Frontal cortex (tissue), 4 donors: ENCODE measurements around the gene TPRN. TPM values are rescaled to one million over a fixed set of nuclear protein-coding genes. Genes with fewer than 3 reads are reported as not detected.

Source experiments
- DNase-seq, 2 donors: peaks; one replicate each; pipeline ENCODE4 v3.0.0; 2012; ENCODE audit warnings: low spot score in 2 of 2
- FAIRE-seq: peaks from 2 replicates; lab custom pipeline; 2012; peaks lifted over from hg19 to GRCh38; lab: Jason Lieb, UNC
- total RNA-seq: library from RNA; depleted of rRNA; stranded (reverse); fragments of >200 nt; gene quantifications from one replicate; pipeline ENCODE4 v1.2.3, GENCODE V29; 2014
- donor health status: control.
- donor health status: control.
- donor health status: control.

The TPRN gene
- total RNA-seq, 1 donor from 2014 or later, result 6.1 TPM

GRCh38 chr9:137227853-137228505 lies 27.4 kb upstream of the TPRN start:
- DNase-seq (no peak), FAIRE-seq (no peak)

GRCh38 chr9:137227054-137227852 lies 26.7 kb upstream of the TPRN start, which contains the start of gene RNF224:
RNF224 (plus strand) TSS chr9:137227502; CDS start chr9:137228336, 834 bp downstream.
- FAIRE-seq (no peak), DNase-seq (peak; percentile 81 to 85)

DNA sequence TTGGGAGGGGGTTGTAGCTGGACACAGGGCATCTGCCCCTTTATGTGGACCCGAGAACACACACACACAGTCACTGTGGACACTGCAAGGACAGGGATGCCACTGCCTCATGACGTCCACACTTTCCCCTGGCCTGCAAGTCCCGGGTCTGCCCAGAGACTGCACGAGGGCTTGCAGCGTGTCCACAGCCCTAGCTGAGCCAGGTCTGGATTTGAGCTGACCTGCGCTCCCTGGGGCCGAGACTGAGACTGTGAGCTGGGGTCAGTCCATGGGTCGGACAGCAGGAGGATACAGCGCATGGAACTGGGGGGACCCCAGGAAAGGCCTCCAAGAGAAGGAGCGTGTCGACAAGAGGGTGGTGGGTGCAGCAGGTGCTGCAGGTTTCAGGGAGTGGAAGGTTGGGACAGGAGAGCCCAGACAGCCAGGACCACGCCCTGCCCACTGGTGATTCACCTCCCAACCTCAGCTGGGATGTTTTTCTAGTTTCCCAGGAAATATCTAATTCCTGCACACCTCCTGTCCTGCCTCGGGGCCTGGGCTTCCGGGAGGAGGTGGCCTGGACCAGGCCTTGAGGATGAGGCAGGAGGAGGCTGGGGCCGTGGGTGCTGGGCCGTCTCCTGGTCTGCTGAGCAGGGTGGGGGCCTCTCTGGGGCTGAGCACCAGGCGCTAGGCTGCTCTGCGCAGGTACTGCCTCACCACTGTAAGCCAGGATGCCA lies 26.0 kb upstream of the TPRN start:
- FAIRE-seq, result no peak

DNA sequence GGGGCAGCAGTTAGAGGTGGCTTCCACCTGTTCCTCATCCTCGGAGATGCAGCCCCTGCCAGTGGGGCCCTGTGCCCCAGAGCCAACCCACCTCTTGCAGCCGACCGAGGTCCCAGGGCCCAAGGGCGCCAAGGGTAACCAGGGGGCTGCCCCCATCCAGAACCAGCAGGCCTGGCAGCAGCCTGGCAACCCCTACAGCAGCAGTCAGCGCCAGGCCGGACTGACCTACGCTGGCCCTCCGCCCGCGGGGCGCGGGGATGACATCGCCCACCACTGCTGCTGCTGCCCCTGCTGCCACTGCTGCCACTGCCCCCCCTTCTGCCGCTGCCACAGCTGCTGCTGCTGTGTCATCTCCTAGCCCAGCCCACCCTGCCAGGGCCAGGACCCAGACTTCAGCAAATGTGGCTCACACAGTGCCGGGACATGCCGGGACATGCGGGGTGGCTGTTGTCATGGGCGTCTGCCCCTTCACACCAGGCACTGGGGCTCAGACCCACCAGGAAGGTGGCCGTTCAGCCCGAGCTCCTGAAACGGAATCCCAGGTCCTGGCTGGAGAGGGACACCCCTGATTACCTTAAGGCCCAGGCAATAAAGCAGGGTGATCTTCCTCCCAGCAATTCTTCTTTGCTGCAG lies 25.3 kb upstream of the TPRN start:
- FAIRE-seq, result no peak
- DNase-seq, result no peak

More for the DNA sequence above, 26.0 kb upstream of the TPRN start:
- DNase-seq, result no peak

DNA sequence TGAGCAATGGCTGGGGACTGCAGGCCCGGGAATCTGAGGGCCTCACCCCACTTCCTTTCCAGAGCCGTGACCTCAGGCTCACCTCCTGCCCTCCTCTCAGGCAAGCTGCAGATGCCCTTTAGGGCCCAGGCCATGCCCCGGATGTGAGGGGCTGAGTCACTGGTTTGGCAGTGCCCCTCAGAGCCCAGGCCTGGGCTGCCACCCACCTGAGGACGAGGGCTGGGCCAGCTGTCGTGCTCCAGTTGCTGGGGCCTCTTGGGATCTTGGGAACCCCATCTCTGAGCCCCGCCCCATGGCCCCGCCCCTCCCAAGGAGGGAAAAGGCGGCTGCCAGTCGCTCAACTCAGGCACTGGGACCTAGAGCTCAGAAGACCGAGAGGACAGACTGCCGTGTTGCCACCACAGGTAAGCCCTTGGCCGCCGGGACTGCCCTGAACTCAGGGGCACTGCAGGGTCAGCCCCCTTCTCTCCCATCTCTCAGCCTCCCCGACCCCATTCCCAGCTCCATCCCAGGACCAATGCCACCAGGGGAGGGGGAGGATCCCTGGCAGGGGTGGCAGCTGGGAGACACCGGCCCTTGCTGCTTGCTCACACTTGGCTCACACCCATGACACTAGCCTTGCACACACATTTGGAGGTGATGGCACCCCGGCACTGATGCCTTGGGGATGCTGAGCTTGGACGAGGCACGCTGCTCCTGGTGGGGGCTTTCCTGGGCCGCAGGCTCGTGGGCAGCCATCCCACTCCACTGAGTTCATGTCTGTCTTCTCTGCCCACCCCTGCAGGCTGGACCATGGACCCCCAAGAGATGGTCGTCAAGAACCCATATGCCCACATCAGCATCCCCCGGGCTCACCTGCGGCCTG lies 24.5 kb upstream of the TPRN start, which contains the start of gene CYSRT1:
Gene CYSRT1, plus strand, starts transcription at position 345 of the 865 bp plus-strand sequence. Its CDS starts 448 bp downstream, at position 793.
- FAIRE-seq (no peak), DNase-seq (no peak)

DNA sequence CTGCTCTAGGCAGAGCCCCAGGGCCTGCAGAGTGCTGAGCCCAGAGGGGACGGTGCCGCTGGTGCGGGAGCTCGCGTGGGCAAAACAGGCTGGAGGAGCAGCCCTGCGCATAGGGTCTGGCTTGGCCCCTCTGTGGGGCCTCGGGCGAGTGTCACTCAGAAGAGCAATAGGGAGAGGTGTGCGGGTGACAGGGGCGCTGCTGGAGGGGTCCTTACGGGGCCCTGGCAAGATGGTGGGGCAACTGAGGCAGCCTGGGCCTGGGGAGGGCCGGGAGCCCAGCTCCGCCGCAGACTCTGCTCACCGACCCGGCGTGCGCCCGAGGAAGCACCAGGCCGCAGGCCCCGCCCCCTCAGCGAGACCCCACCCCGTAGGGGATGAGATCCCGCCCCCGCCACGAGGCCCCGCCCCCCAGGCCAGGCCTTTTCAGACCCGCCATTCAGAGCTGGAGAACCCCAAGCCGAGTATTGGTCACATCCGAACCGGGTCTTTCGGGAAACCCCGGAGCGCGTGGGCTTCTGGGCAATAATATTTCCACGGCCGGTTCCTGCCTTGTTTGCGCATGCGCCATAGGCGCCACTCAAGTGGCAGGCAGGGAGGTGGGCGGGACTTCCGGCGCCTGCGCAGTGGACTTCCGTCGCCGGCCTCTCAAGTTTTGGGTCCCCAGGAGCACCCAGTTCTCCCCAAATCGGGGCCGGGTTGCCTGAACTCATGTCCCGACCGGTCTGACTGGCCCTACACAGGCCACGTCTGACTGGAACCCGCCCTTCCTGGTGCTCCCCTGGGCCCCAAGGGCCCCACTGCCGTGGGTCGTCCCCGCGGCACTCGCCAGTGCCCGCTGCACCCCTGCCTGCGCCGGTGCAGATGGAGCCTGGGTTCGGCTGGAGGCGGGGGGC lies 22.8 kb upstream of the TPRN start:
- peak; percentile 23 for FAIRE-seq
- peak; percentile 99 to 100 for DNase-seq

DNA sequence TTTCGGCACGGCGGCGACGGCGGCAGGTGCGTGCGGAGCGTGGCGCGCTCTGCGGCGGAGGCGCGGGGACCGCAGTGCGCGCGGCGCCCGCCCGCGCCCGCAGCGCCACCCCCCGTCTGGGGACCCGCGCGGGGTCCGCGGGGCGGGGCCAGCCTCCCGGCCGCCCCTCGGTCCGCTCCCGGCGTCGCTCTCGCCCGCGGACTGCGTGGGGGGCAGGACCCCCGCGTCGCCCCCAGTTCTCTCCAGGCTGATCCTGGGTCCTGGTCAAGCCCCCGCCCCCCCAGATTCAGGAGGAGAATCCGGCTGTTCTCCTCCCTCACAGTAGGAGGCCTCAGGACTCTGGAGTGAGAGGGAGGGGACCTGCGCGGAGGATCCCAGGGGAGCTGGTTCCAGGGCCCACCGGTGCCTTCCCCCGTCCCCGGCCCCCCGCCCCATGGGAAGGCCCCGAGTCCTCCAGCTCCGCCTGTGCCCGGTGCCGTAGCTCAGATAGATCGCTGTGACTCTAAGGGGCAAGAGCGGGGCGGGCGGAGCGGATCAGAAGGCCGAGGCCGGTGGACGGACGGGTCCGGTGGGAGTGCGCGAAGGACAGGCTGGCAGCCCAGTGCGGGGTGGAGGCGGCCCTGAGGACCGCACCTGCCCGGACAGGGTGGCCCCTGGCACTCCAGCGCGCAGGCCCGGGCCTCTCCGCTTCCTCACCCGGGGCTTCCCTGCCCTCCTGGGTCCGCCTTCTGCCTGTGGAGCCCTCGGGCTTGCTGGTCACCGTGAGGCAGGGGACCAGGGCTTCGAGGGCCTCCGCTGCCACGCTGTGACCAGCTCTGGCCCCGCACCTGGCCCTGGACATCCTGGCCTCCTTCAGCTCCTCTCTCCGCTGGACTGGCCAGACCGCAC lies 21.9 kb upstream of the TPRN start, which contains the start of gene RNF208:
Gene RNF208, minus strand, starts transcription at position 51 of the 888 bp plus-strand sequence. CDS start 1,028 bp downstream, outside the sequence.
- FAIRE-seq, result no peak
- peak in 1 of 2 donors; percentile 67 for DNase-seq

- FAIRE-seq, result no peak
- no peak for DNase-seq
Measured at GRCh38 chr9:137221506-137222111, 21.1 kb upstream of the TPRN start.

DNA sequence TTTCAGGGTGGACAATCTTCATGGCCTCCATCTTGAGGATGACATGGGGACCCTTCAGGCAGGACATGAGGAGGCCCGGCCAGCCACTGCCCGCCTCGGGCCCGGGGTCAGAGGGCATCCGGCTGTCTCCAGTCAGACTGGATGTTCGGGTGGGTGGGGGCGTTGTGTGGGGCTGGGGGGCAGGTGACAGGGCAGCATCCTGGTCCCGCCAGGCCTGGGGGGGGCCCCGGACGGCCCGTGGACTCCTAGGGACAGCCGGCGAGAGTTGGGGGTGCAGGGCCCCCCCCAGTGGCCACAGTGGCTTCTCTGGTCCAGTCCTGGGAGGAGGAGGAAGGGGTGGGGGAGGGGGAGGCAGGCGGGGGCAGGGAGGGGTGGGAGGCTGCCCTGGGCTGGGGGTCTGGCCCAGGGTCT lies 20.6 kb upstream of the TPRN start:
- DNase-seq (no peak), FAIRE-seq (no peak)

DNA sequence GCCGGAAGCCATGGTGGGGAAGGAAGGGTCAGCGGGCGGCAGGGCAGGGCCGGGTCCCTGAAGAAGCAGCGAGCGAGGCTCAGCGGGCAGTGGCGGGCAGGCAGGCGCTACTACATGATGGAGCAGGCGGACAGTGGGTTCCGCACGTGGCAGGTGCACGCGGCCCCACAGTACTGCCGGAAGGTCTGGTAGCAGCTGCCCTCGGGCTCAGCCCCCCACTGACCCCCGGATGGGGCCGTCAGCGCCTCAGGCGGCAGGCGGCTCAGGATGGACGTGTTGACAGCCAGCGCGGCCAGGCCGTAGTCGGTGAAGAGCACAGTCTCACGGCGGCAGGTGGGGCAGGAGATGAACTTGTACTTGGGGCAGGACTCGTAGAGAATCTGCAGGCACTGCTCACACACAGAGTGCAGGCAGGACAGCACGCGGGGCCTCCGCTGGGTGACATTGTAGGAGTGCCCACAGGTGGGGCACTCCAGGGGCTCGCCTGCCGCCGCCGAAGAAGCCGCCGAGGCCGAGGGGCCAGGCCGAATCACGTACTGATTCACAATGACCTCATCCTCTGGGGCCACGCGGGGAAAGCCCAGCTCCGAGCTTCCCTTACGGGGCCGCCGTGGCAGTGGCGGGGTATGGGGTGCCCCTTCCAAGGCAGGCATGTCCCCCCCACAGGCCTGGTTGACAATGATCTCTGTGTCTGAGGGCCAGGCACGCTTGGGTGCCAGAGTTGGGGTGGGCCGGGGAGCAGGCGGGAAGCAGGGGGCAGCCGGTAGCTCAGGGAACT lies 20.0 kb upstream of the TPRN start:
- no peak for FAIRE-seq
- DNase-seq, result no peak

- no peak for DNase-seq
- no peak for FAIRE-seq
Measured at GRCh38 chr9:137219757-137220316, 19.3 kb upstream of the TPRN start.

- FAIRE-seq, result no peak
- no peak for DNase-seq
Measured at GRCh38 chr9:137218754-137219271, 18.3 kb upstream of the TPRN start.

- FAIRE-seq, result no peak
- no peak for DNase-seq
Measured at GRCh38 chr9:137218212-137218753, 17.7 kb upstream of the TPRN start.

DNA sequence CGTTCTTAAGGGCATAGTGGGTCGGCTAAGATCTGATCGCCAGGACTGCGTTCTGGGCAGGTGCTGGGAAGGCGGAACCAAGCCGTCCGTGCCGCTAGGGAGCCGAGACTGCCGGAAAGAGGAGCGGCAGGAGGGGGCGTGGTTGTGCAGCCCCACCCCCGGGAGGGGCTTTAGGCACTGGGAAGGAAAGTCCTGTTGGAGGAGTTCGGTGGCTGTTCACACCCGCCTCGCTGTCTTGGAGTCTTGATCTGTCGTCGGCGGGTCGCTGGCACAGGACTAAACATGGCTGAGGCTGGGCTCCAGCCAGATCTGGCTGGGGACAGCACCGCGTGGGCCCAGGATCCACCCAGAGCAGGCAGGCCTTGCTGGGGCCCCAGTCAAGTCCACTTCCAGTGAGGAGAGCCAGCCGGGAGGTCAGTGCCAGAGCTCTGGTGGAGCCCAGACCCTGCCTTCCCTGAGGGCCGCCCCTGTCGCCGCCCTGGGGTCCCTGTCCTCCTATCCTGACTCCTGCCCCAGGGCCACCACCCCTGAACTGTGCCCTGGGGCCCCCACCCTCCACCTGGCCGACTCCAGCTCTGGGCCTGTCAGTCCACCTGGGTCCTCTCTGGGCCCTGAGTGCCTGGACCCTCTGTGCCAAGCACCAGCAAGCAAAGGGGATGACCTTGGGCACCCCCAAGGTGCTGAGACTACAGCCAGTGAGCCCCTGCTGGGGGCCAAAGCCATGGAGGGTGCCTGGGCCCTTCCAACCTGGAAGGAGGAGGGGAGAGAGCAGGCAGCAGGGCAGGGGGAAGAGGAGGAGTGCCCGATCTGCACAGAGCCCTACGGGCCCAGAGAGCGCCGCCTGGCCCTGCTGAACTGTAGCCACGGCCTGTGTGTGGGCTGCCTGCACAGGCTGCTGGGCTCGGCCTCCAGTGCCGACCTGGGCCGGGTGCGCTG lies 17.0 kb upstream of the TPRN start:
- DNase-seq, result peak in 1 of 2 donors; percentile 69
- FAIRE-seq, result no peak
